ENCODE measurements around the gene EGLN3.
A peak's percentile ranks its signal among the peaks of the same experiment; 100 is the strongest.

EGLN3 gene

GRCh38 chr14:33959692-33960151 is 8.8 kb upstream of the EGLN3 start:
- Histone ChIP-seq H3K4me3 (ENCODE audit: low read depth, low read length) (no peak overlapping the region), H3K36me3 (ENCODE audit: control insufficient read depth in 2 of 2, insufficient read depth in 1 of 2, low read length in 2 of 2) (no peaks in the 10 kb centered on the region), H3K9me3 (ENCODE audit: control insufficient read depth, insufficient read depth, low read depth, low read length) (no peaks in the 10 kb centered on the region), H3K27ac (ENCODE audit: extremely low read depth, low read depth, low read length) (no peak overlapping the region), H3K4me1 (ENCODE audit: control insufficient read depth, insufficient read depth, low read length) (no peaks in the 10 kb centered on the region)
- ChIA-PET POLR2A (interaction anchor here (0.5 to 1.5 kb wide), 2 partner anchors 9 to 26 kb away, joined by 4 to 5 read pairs; partner anchors contain the start of gene EGLN3), CTCF (interaction anchor here (0.6 kb wide), 1 partner anchor 46 kb away, joined by 3 read pairs; no protein-coding TSS in a partner anchor)
- TF ChIP-seq ZNF561 (tag by site-specific recombination; IDR thresholded peaks at IDR 0.05; ENCODE audit: borderline replicate concordance), result no peak
- peak; percentile 52 for TF ChIP-seq ZNF335 (tag by site-specific recombination; conservative IDR thresholded peaks at IDR 0.05)
- no peak for TF ChIP-seq ZNF449 (tag by site-specific recombination; IDR thresholded peaks at IDR 0.05)
- TF ChIP-seq HIC1 (tag by site-specific recombination; IDR thresholded peaks at IDR 0.05), result no peak

GRCh38 chr14:33958605-33959226 is 7.8 kb upstream of the EGLN3 start:
- TF ChIP-seq ZNF121 (tag by site-specific recombination; IDR thresholded peaks at IDR 0.05) (no peak), ZNF394 (tag by site-specific recombination; IDR thresholded peaks at IDR 0.05; ENCODE audit: borderline replicate concordance) (no peak)
- Histone ChIP-seq H3K9me3 (ENCODE audit: control insufficient read depth, insufficient read depth, low read depth, low read length) (no peaks in the 10 kb centered on the region), H3K27ac (ENCODE audit: extremely low read depth, low read depth, low read length) (no peak overlapping the region), H3K4me1 (ENCODE audit: control insufficient read depth, insufficient read depth, low read length) (no peaks in the 10 kb centered on the region), H3K36me3 (ENCODE audit: control insufficient read depth in 2 of 2, insufficient read depth in 1 of 2, low read length in 2 of 2) (no peaks in the 10 kb centered on the region), H3K4me3 (ENCODE audit: low read depth, low read length) (no peak overlapping the region)
- ChIA-PET POLR2A (interaction anchor here (1.5 kb wide), 1 partner anchor 8 kb away, joined by 5 read pairs; the partner anchor contains the start of gene EGLN3), CTCF (no interaction called here)

DNA sequence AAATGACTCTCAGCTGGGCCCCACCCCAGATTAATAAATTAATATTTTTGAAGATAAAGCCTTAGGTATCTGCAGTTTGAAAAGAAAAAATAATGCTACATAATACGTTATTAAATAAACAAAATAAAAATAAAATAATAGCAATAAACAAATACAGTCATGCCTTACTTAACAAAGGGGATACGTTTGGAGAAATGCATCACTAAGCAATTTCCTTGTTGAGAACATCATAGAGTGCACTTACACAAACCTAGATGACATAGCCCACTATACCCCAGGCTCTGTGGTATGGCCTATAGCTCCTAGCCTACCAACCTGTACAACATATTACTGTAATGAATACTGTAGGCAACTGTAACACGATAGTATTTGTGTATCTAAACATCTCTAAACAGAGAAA is 7.1 kb upstream of the EGLN3 start:
- Histone ChIP-seq H3K4me1 (ENCODE audit: control insufficient read depth, insufficient read depth, low read length) (no peaks in the 10 kb centered on the region), H3K36me3 (ENCODE audit: control insufficient read depth in 2 of 2, insufficient read depth in 1 of 2, low read length in 2 of 2) (no peaks in the 10 kb centered on the region), H3K4me3 (ENCODE audit: low read depth, low read length) (no peak overlapping the region), H3K9me3 (ENCODE audit: control insufficient read depth, insufficient read depth, low read depth, low read length) (no peaks in the 10 kb centered on the region), H3K27ac (ENCODE audit: extremely low read depth, low read depth, low read length) (no peak overlapping the region)
- POLR2A ChIA-PET, result no interaction called here
- CTCF ChIA-PET, result interaction anchor here (0.5 kb wide), 1 partner anchor 40 kb away, joined by 3 read pairs; no protein-coding TSS in a partner anchor
- TF ChIP-seq, protein P1, sequence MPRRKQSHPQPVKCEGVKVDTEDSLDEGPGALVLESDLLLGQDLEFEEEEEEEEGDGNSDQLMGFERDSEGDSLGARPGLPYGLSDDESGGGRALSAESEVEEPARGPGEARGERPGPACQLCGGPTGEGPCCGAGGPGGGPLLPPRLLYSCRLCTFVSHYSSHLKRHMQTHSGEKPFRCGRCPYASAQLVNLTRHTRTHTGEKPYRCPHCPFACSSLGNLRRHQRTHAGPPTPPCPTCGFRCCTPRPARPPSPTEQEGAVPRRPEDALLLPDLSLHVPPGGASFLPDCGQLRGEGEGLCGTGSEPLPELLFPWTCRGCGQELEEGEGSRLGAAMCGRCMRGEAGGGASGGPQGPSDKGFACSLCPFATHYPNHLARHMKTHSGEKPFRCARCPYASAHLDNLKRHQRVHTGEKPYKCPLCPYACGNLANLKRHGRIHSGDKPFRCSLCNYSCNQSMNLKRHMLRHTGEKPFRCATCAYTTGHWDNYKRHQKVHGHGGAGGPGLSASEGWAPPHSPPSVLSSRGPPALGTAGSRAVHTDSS (tag by site-specific recombination; IDR thresholded peaks at IDR 0.05), result no peak
- no peak for TF ChIP-seq ZSCAN23 (tag by site-specific recombination; IDR thresholded peaks at IDR 0.05)
- TF ChIP-seq BCL11B (tag by site-specific recombination; IDR thresholded peaks at IDR 0.05; ENCODE audit: low read depth), result no peak
- no peak for TF ChIP-seq ZFHX2 (tag by site-specific recombination; conservative IDR thresholded peaks at IDR 0.05)
- TF ChIP-seq SETDB1 (IDR thresholded peaks at IDR 0.05; ENCODE audit: insufficient read length, low read length), result no peak
- no peak for TF ChIP-seq ZBTB10 (tag by site-specific recombination; IDR thresholded peaks at IDR 0.05)
- TF ChIP-seq, protein P2, sequence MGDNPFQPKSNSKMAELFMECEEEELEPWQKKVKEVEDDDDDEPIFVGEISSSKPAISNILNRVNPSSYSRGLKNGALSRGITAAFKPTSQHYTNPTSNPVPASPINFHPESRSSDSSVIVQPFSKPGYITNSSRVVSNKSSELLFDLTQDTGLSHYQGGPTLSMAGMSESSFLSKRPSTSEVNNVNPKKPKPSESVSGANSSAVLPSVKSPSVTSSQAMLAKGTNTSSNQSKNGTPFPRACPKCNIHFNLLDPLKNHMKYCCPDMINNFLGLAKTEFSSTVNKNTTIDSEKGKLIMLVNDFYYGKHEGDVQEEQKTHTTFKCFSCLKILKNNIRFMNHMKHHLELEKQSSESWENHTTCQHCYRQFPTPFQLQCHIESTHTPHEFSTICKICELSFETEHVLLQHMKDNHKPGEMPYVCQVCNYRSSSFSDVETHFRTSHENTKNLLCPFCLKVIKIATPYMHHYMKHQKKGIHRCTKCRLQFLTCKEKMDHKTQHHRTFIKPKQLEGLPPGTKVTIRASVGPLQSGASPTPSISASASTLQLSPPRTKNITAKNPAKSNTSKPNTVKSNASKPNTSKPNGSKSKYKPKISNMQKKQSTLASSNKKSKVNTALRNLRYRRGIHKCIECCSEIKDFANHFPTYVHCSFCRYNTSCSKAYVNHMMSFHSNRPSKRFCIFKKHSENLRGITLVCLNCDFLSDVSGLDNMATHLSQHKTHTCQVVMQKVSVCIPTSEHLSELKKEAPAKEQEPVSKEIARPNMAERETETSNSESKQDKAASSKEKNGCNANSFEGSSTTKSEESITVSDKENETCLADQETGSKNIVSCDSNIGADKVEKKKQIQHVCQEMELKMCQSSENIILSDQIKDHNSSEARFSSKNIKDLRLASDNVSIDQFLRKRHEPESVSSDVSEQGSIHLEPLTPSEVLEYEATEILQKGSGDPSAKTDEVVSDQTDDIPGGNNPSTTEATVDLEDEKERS (tag by site-specific recombination; IDR thresholded peaks at IDR 0.05), result no peak
- no peak for TF ChIP-seq ZNF239 (tag by site-specific recombination; IDR thresholded peaks at IDR 0.05)
- no peak for TF ChIP-seq ZNF521 (tag by site-specific recombination; IDR thresholded peaks at IDR 0.05)
- TF ChIP-seq ZNF768 (tag by site-specific recombination; IDR thresholded peaks at IDR 0.05), result no peak
- no peak for TF ChIP-seq ZNF10 (tag by site-specific recombination; IDR thresholded peaks at IDR 0.05)
- TF ChIP-seq ZNF133 (tag by site-specific recombination; IDR thresholded peaks at IDR 0.05), result no peak
- TF ChIP-seq ZNF544 (tag by site-specific recombination; IDR thresholded peaks at IDR 0.05), result no peak
- no peak for TF ChIP-seq ZNF2 (tag by site-specific recombination; IDR thresholded peaks at IDR 0.05)

All from HEK293 (cell line).